K562 (cell line): ENCODE results near the gene PDE4A. TPM values are rescaled to one million over a fixed set of nuclear protein-coding genes. Genes with fewer than 3 reads are reported as not detected.
A peak's percentile ranks its signal among the peaks of the same experiment; 100 is the strongest.

Source experiments
- ATF7 ChIP-seq: fragments of 450-650 bp; IDR thresholded peaks from 2 replicates; pipeline ENCODE4 v1.7.1; 2014; ENCODE audit warnings: mild to moderate bottlenecking, moderate library complexity
- CCAR2 ChIP-seq: fragments of 200-400 bp; formaldehyde crosslinking; IDR thresholded peaks from 2 replicates; pipeline ENCODE4 v1.6.1; 2017; ENCODE audit warnings: mild to moderate bottlenecking, low read depth, low read length
- CEBPG ChIP-seq, 3 experiments: fragments of 200-800 bp in 1 of 3; sonication (Bioruptor generic) in 1 of 3; sonication (generic) in 1 of 3; formaldehyde crosslinking in 1 of 3; IDR thresholded peaks in 2 of 3; conservative IDR thresholded peaks in 1 of 3; 2 replicates each; pipeline versions ENCODE4 v1.6.1 to v1.8.0; 2016 to 2022; ENCODE audit warnings: missing compliant biosample characterization in 2 of 3, missing genetic modification characterization in 2 of 3, mild to moderate bottlenecking in 1 of 3, missing genetic modification reagents in 1 of 3
- DIDO1 ChIP-seq: fragments of 450-650 bp; IDR thresholded peaks from 2 replicates; pipeline ENCODE4 v1.6.1; 2016; ENCODE audit warnings: low read depth, missing biosample characterization, missing genetic modification characterization
- HINFP ChIP-seq: fragments of 450-650 bp; conservative IDR thresholded peaks from 2 replicates; pipeline ENCODE4 v1.6.1; 2016; ENCODE audit warnings: missing genetic modification characterization, low read depth, mild to moderate bottlenecking, control low read depth, missing compliant biosample characterization
- KDM5B ChIP-seq: fragments of 200-600 bp; sonication (generic); IDR thresholded peaks from 2 replicates; pipeline ENCODE4 v1.6.1; 2012; ENCODE audit warnings: low read depth, mild to moderate bottlenecking, moderate library complexity, low read length, control low read depth, inconsistent platforms; ENCODE audit not compliant: insufficient replicate concordance
- L3MBTL2 ChIP-seq: fragments of 450-650 bp; IDR thresholded peaks from 2 replicates; pipeline ENCODE4 v1.6.1; 2016; ENCODE audit warnings: mild to moderate bottlenecking, moderate library complexity
- MTF1 ChIP-seq: fragments of 250-450 bp; sonication (Bioruptor Pico); IDR thresholded peaks from 2 replicates; pipeline ENCODE4 v1.9.0; 2021; ENCODE audit warnings: moderate library complexity, mild to moderate bottlenecking, inconsistent platforms, borderline replicate concordance
- MXD1 ChIP-seq: fragments of 250-450 bp; sonication (Bioruptor Pico); IDR thresholded peaks from 2 replicates; pipeline ENCODE4 v1.8.0; 2021; ENCODE audit warnings: borderline replicate concordance, mild to moderate bottlenecking, moderate library complexity; ENCODE audit not compliant: poor library complexity, severe bottlenecking
- POLR2AphosphoS5 ChIP-seq: IDR thresholded peaks from 2 replicates; pipeline ENCODE4 v1.6.1; 2011; ENCODE audit warnings: mild to moderate bottlenecking, low read depth, low read length, moderate library complexity; ENCODE audit not compliant: control insufficient read depth, insufficient read depth
- PYGO2 ChIP-seq: fragments of 450-650 bp; IDR thresholded peaks from 2 replicates; pipeline ENCODE4 v1.6.1; 2016; ENCODE audit warnings: mild to moderate bottlenecking, missing genetic modification characterization, moderate library complexity, missing compliant biosample characterization
- TAL1 ChIP-seq: fragments of 450-650 bp; IDR thresholded peaks from 2 replicates; pipeline ENCODE4 v1.6.1; 2016; ENCODE audit warnings: mild to moderate bottlenecking
- TSHZ1 ChIP-seq: fragments of 250-450 bp; sonication (Bioruptor Pico); IDR thresholded peaks from 2 replicates; pipeline ENCODE4 v1.4.0; 2020; ENCODE audit warnings: mild to moderate bottlenecking, moderate library complexity
- ZFP1 ChIP-seq: fragments of 450-650 bp; formaldehyde crosslinking; IDR thresholded peaks from 2 replicates; pipeline ENCODE4 v1.4.0; 2020; ENCODE audit warnings: mild to moderate bottlenecking, mixed read lengths
- ZFP91 ChIP-seq: sonication (generic); formaldehyde crosslinking; IDR thresholded peaks from 2 replicates; pipeline ENCODE4 v1.8.0; 2022; ENCODE audit warnings: mild to moderate bottlenecking, missing genetic modification reagents
- ZNF24 ChIP-seq: fragments of 450-650 bp; IDR thresholded peaks from 2 replicates; pipeline ENCODE4 v1.6.1; 2016
- polyA plus RNA-seq, 8 experiments: library from polyadenylated mRNA; depleted of rRNA in 4 of 8; stranded (reverse) in 5 of 8; unstranded in 3 of 8; fragments of >200 nt; fragmentation: Nextera tagmentation in 2 of 8; fragmentation: Illumina TruSeq in 1 of 8; extraction: Ambion mirVana in 2 of 8; extraction: Trizol in 1 of 8; gene quantifications; 2 replicates each; pipeline versions ENCODE4 v1.2.1 to v1.2.3, GENCODE V29; 2011 to 2014; ENCODE audit warnings: inconsistent platforms in 1 of 8, missing spikeins in 1 of 8
- total RNA-seq, 7 experiments: library from RNA; depleted of rRNA in 6 of 7; stranded (reverse); fragments of >200 nt in 6 of 7; fragmentation: Illumina TruSeq in 2 of 7; extraction: Trizol in 2 of 7; gene quantifications; 2 replicates each; pipeline versions ENCODE4 v1.2.1 to v1.2.3, GENCODE V29; 2011 to 2021; ENCODE audit warnings: low replicate concordance in 1 of 7

PDE4A gene
- total and polyA plus RNA-seq, 9 of the 15 experiments (the other 6 are each of a cell fraction or from before 2014, with no cell fraction given), result 0.66 to 26.9 (median 4.6) TPM

GRCh38 chr19:10424011-10424637 lies 3.8 kb downstream of the PDE4A start (continued):
- TF ChIP-seq CEBPG (CRISPR knock-in tag; IDR thresholded peaks at IDR 0.05) (no peak), CEBPG (tag; conservative IDR thresholded peaks at IDR 0.05 in 1 of 2, IDR thresholded peaks at IDR 0.05 in 1 of 2) (no peak), MXD1 (no peak), CCAR2 (no peak), MTF1 (CRISPR knock-in tag) (no peak), POLR2AphosphoS5 (peak; percentile 11; the same call in 1 of the 2 replicates), KDM5B (no peak), HINFP (tag) (peak; percentile 100), PYGO2 (tag) (no peak), ATF7 (peak; percentile 66), TSHZ1 (no peak), DIDO1 (tag) (no peak), ZNF24 (no peak), ZFP1 (CRISPR knock-in tag) (no peak), ZFP91 (peak; percentile 62; the same call in 1 of the 2 replicates), TAL1 (no peak), L3MBTL2 (0 out of 2 replicates have a peak, but pooled peaks have one; percentile 55)
